Posterior vena cava (tissue), 2 donors: ENCODE data around the gene PTPRJ. TPM values are rescaled to one million over a fixed set of nuclear protein-coding genes. Genes with fewer than 3 reads are reported as not detected.

Source experiments
- DNase-seq: peaks from one replicate; pipeline ENCODE4 v3.0.0-alpha.2; 2020; ENCODE audit warnings: low spot score
- intact Hi-C, 2 donors: fragments of 100-400 bp; cut with DNase I; formaldehyde crosslinking; loops; one replicate each; pipeline versions ENCODE4 v1.14.1 to v1.14.2; 2022 to 2023
- microRNA-seq, 2 donors: library from miRNA; unstranded; fragments of <30 nt; microRNA quantifications; one replicate each; pipeline ENCODE4 v1.2.0, GENCODE V29; 2020 to 2021; ENCODE audit warnings: borderline microRNAs expressed in 2 of 2
- total RNA-seq, 2 donors: library from RNA; stranded (reverse); fragmentation: NEBNext Ultra II Directional; extraction: Animal tissue kit (Norgen Biotek cat#: 25700); gene quantifications; one replicate each; pipeline ENCODE4 v1.2.1, GENCODE V29; 2021
- donor health status: DM: yes; HTN: yes; CAD: no.
- donor health status: DM: yes; HTN: yes; CAD: no.

PTPRJ gene
- total RNA-seq, 2 donors from 2014 or later, result 17.4 to 19.7 TPM

DNA sequence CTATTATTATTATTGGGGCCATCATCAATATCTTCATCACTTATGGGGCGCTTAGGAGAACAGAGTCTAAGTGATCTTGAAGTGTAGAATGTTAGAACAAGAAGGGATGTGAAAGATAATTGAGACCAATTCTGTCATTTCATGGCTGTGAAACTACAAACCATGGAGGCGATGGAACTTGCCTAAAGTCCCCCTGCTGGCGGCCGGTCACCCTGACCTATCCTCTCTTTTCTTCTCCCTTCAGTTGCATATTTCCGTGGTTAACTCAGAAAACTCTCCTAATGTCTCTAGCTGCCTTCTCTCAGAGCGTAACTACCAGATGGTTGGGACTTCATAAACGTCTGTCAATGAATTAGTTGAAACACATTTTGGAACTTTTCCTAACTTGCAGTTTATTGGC, 229.7 kb downstream of the PTPRJ start:
- intact Hi-C loops, result no loop called here
- DNase-seq, result no peak

DNA sequence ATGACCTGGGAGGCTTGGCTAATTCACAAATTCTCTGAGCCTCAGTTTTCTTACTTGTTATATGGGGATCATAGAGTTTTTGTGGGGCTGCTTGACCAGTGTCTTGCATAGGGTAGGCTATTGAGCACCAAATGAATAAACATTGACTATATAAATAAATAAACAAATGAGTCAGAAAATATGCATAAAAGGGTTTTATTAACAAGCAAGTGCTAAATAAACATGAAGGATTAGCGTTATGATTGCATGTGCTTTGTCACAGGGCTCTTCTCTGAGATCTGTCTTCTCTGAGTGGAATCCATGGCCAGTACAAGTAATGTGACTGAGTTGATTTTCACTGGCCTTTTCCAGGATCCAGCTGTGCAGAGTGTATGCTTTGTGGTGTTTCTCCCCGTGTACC, 236.2 kb downstream of the PTPRJ start, which contains the start of gene OR4B1:
Gene OR4B1 (plus strand): TSS at position 301 of the 400 bp plus-strand sequence. CDS start 0 bp downstream, at position 301.
- intact Hi-C loops, result no loop called here
- no peak for DNase-seq

Small RNA genes within 50 kb of the gene (microRNA-seq; reads per million reads assigned to microRNA genes)
- gene MIR3161, result 0 reads per million in 2 donors

Other genes starting within 250 kb of the PTPRJ start
- 10 to 100 TPM; 76.0 to 76.6 TPM for gene FNBP4, start 213.2 kb upstream of the PTPRJ start, total RNA-seq
- 10 to 100 TPM; 24.6 to 28.2 TPM for gene NUP160, start 132.2 kb upstream of the PTPRJ start, total RNA-seq
- not detected for gene OR4B1, start 236.3 kb downstream of the PTPRJ start, total RNA-seq